Measurements from ENCODE around the gene B3GNT3.

Gene B3GNT3

DNA sequence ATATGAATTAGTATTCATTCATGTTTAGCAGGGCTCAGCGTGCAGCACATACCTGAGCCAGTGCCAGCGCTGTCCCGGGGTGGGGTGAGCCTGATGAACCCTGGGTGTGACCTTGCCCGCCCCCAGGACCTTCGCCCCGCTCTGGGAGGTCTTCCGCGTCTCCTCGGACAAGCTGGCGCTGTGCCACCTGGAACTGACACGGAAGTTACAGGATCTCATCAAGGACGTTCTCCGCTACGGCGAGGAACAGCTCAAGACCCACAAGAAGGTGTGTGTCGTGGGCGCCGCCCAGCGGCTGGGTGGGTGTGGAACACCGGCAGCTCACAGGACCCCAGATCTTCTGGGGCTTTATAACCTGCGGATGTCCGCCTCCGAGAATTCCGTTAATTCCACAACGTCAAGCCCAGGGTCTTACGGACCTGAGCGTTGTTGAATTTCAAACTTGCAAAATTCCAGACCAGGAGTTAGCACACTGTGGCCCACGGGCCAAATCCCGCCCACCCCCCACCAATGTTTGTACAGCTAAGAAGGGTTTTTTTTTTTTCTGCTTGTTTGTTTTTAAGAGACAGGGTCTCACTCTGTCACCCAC is 28.3 kb upstream of the B3GNT3 start:
- TF ChIP-seq, protein P1, sequence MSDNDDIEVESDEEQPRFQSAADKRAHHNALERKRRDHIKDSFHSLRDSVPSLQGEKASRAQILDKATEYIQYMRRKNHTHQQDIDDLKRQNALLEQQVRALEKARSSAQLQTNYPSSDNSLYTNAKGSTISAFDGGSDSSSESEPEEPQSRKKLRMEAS (IDR thresholded peaks at IDR 0.05; ENCODE audit: low read depth, low read length): no peak
- TF ChIP-seq MYC (IDR thresholded peaks at IDR 0.05; ENCODE audit: low read depth, low read length) (no peak), POLR2A (IDR thresholded peaks at IDR 0.05; ENCODE audit: extremely low read depth, insufficient read length) (no peak)
- TF ChIP-seq, protein P2, sequence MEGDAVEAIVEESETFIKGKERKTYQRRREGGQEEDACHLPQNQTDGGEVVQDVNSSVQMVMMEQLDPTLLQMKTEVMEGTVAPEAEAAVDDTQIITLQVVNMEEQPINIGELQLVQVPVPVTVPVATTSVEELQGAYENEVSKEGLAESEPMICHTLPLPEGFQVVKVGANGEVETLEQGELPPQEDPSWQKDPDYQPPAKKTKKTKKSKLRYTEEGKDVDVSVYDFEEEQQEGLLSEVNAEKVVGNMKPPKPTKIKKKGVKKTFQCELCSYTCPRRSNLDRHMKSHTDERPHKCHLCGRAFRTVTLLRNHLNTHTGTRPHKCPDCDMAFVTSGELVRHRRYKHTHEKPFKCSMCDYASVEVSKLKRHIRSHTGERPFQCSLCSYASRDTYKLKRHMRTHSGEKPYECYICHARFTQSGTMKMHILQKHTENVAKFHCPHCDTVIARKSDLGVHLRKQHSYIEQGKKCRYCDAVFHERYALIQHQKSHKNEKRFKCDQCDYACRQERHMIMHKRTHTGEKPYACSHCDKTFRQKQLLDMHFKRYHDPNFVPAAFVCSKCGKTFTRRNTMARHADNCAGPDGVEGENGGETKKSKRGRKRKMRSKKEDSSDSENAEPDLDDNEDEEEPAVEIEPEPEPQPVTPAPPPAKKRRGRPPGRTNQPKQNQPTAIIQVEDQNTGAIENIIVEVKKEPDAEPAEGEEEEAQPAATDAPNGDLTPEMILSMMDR (IDR thresholded peaks at IDR 0.05; ENCODE audit: low read depth, low read length): no peak
- H3K4me3 ChIP-seq (ENCODE audit: low read depth, low read length): no peak overlapping the region
- no peak for DNase-seq (ENCODE audit: low read depth)

DNA sequence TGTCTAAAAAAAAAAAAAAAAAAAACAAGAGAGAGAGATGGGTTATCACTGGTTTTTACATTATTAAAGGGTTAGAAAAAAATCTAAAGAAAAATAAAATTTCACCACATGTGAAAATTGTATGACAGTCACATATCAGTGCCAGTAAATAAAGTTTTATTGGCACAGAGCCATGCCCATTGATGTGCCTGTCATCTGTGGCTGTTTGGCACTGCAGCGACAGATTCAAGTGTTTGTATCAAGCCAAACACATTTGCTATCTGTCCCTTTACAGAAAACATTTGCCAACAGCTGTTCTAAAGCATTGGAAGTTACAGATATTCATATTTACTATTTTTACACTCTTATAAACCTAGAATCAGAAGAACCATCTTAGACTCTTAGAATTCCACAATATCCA is 27.4 kb upstream of the B3GNT3 start:
- TF ChIP-seq, protein P2 (IDR thresholded peaks at IDR 0.05; ENCODE audit: low read depth, low read length): no peak
- TF ChIP-seq, protein P1 (IDR thresholded peaks at IDR 0.05; ENCODE audit: low read depth, low read length): no peak
- TF ChIP-seq MYC (IDR thresholded peaks at IDR 0.05; ENCODE audit: low read depth, low read length) (no peak), POLR2A (IDR thresholded peaks at IDR 0.05; ENCODE audit: extremely low read depth, insufficient read length) (no peak)
- no peak for DNase-seq (ENCODE audit: low read depth)
- H3K4me3 ChIP-seq (ENCODE audit: low read depth, low read length): no peak overlapping the region

DNA sequence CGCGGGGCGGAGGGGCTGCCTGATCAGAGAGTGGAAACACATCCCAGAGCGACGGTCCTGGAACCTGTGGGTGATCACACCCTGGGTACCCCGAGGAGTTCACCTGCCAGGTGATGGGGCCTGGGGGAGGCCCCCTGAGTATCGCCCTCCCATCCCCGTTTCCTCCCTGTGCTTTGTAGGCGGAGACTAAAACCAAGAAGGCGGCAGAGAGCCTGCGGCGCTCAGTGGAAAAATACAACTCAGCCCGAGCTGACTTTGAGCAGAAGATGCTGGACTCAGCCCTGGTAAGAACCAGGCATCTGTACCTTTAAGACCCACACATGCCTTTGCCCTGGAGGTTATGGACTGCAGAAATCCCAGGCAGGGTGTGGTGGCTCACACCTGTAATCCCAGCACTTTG is 24.3 kb upstream of the B3GNT3 start:
- DNase-seq (ENCODE audit: low read depth): no peak
- TF ChIP-seq, protein P1 (IDR thresholded peaks at IDR 0.05; ENCODE audit: low read depth, low read length): no peak
- TF ChIP-seq POLR2A (IDR thresholded peaks at IDR 0.05; ENCODE audit: extremely low read depth, insufficient read length) (no peak), MYC (IDR thresholded peaks at IDR 0.05; ENCODE audit: low read depth, low read length) (no peak)
- TF ChIP-seq, protein P2 (IDR thresholded peaks at IDR 0.05; ENCODE audit: low read depth, low read length): no peak

DNA sequence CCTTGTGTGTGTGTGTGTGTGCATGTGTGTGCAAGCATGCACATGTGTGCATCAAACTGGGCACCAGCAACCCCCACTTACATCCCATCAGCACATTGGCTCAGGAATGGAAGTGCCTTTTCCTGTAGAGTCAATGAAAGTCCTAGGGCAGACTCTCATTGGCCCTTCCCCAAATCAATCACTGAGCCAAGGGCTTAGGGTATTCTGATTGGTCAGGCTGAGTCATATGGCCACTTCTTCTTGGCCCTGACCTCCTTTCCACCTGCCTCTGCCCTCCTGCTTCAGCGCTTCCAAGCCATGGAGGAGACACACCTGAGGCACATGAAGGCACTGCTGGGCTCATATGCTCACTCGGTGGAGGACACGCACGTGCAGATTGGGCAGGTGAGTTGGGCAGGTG is 22.8 kb upstream of the B3GNT3 start:
- H3K4me3 ChIP-seq (ENCODE audit: low read depth, low read length): no peak overlapping the region
- TF ChIP-seq POLR2A (IDR thresholded peaks at IDR 0.05; ENCODE audit: extremely low read depth, insufficient read length) (no peak), MYC (IDR thresholded peaks at IDR 0.05; ENCODE audit: low read depth, low read length) (no peak)
- TF ChIP-seq, protein P1 (IDR thresholded peaks at IDR 0.05; ENCODE audit: low read depth, low read length): no peak
- TF ChIP-seq, protein P2 (IDR thresholded peaks at IDR 0.05; ENCODE audit: low read depth, low read length): no peak
- peak; percentile 61 for DNase-seq (ENCODE audit: low read depth)

More for the DNA sequence above, 24.3 kb upstream of the B3GNT3 start:
- H3K4me3 ChIP-seq (ENCODE audit: low read depth, low read length): no peak overlapping the region

DNA sequence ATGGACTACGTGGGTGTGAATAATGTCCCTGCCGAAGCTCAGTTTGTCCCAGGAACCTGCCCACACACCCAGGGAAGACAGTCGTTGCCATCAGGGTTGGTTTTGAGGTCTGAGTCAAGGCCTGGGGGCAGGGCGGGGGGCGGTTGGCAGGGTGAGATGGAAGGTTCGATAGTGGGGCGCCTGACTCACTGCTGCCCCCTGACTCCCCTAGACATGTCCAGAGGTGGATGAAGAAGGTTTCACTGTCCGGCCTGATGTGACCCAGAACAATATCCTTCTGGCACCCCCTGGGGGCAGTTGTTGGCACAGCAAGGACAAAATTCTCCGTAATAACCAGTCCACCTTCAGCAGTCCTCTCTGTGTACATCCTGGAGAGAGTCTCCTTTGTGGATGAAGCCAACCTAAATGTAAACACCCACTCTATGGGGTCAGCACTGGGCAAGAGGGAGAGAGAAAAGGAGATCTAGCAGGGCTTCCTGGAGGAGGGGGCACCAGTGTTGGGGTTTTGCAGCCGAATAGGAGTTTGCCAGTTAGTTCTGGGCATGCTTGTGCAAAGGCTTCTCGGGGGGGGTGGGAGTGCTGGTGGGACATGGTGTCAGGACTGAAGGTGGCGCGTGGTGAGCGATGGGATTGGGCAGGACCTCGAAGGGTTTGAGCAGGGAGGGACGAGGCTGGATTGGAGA is 19.6 kb upstream of the B3GNT3 start:
- peak; percentile 72 for DNase-seq (ENCODE audit: low read depth)
- H3K4me3 ChIP-seq (ENCODE audit: low read depth, low read length): no peak overlapping the region
- TF ChIP-seq, protein P2 (IDR thresholded peaks at IDR 0.05; ENCODE audit: low read depth, low read length): peak; percentile 90
- TF ChIP-seq, protein P1 (IDR thresholded peaks at IDR 0.05; ENCODE audit: low read depth, low read length): no peak

Measured in NB4 (cell line).